ENCODE data around the gene NIPBL. TPM values are rescaled to one million over a fixed set of nuclear protein-coding genes. Genes with fewer than 3 reads are reported as not detected.
A peak's percentile ranks its signal among the peaks of the same experiment; 100 is the strongest.

Gene NIPBL
- total and polyA plus RNA-seq, 10 of the 15 experiments (the other 5 are each of a cell fraction or from before 2014, with no cell fraction given): 10.4 to 50.4 (median 20.2) TPM

DNA sequence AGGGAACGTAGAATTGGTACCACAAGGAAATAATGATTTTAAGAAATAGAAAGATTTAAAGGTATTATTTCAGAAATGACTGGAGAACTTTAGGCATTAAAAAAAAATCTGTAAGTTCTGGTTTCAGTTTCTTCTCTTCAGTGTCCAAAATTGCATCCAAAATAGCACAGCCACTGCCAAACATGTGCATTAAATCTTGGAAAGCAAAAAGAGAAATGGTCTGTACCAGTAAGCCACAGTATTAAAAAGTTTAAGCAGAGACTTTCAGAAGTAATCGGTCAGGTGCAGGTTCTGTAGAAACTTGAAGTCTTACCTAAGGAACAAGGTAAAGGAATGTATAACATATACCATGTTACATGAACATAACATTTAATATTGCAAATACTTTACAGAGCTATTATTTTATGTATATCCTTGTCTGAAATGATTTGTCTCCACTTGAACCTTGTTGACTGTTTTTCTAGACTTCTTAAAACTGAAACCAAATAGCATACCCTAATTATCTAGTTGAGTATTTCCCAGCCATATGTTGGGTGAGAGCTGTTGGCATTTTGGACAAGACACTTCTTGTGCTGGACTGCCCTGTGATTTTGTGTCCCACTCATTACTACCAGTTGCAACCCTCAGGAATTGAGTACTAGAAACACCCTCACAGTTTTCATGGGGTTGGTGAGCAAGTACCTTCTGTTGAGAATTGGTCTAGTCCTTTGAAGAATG lies 32.1 kb downstream of the NIPBL start:
- H3K4me2 ChIP-seq (ENCODE audit: control insufficient read depth, insufficient read depth): peak overlapping the region; percentile 84
- peak; percentile 69 for ATAC-seq
- FAIRE-seq: peak; percentile 31
- H3K36me3 ChIP-seq (ENCODE audit: control insufficient read depth in 2 of 2, insufficient read depth in 2 of 2, low read length in 1 of 2): no peaks in the 10 kb centered on the region
- no TSS peak for BruUV-seq (replicated peaks)
- WGBS (ENCODE audit: insufficient coverage, insufficient replicate concordance, low lambda C conversion rate, missing lambda C conversion rate): 56% methylated on average over 2 of the region's 2 CpGs
- no peak overlapping the region for H3K9ac ChIP-seq (ENCODE audit: control insufficient read depth, insufficient read depth, low read length)
- peaks cover 2% of the 10 kb centered on the region; the same call in 2 of the 3 replicates for H3K9me3 ChIP-seq (replicated peaks; ENCODE audit: control insufficient read depth, insufficient read depth, low read length)
- H3K27me3 ChIP-seq (replicated peaks in 1 of 2; ENCODE audit: control insufficient read depth in 2 of 2, insufficient read depth in 2 of 2, low read length in 1 of 2): no peaks in the 10 kb centered on the region
- peak overlapping the region; percentile 57; the same call in 1 of the 2 replicates for H3K27ac ChIP-seq (ENCODE audit: control insufficient read depth, insufficient read depth)
- no peaks in the 10 kb centered on the region for H4K20me1 ChIP-seq (ENCODE audit: control insufficient read depth, insufficient read depth)
- H3K79me2 ChIP-seq (ENCODE audit: control insufficient read depth, insufficient read depth, low read length): peaks cover 92% of the 10 kb centered on the region
- SMC1A ChIA-PET (ENCODE audit: uncharacterized antibody, unreplicated experiment): interaction anchor here (1.0 to 1.1 kb wide), 2 partner anchors 14 to 27 kb away, joined by 4 to 5 read pairs; no protein-coding TSS in a partner anchor
- POLR2A ChIA-PET: no interaction called here
- intact Hi-C loops (cut with micrococcal nuclease; ENCODE audit: unreplicated experiment) (no loop called here), in situ Hi-C loops (cut with MboI) (no loop called here)
- H3K4me3 ChIP-seq: no peak overlapping the region; the same call in 1 of the 2 replicates
- peaks cover 12% of the 10 kb centered on the region; the same call in 1 of the 2 replicates for H3K4me1 ChIP-seq (ENCODE audit: control insufficient read depth, insufficient read depth, low read length)
- no peak overlapping the region for H2AFZ ChIP-seq (ENCODE audit: control insufficient read depth, low read depth, low read length)
- RAD21 ChIA-PET (ENCODE audit: unreplicated experiment): interaction anchor here (0.7 to 1.0 kb wide), 2 partner anchors 16 to 212 kb away, joined by 3 to 4 read pairs; no protein-coding TSS in a partner anchor
- CTCF ChIA-PET: interaction anchor here (0.6 to 1.2 kb wide), 2 partner anchors 21 to 552 kb away, joined by 3 to 6 read pairs; no protein-coding TSS in a partner anchor
- DNase-seq (ENCODE audit: low read depth, low spot score): no peak
- TF ChIP-seq JUNB (IDR thresholded peaks at IDR 0.05) (0 out of 2 replicates have a peak, but pooled peaks have one; percentile 34), CHD1 (IDR thresholded peaks at IDR 0.05; ENCODE audit: low read depth, low read length) (no peak), DPF2 (IDR thresholded peaks at IDR 0.05) (no peak), SIN3A (IDR thresholded peaks at IDR 0.05; ENCODE audit: low read depth, low read length) (no peak), ZNF24 (IDR thresholded peaks at IDR 0.05) (peak; percentile 18; the same call in 1 of the 2 replicates), POLR2AphosphoS5 (IDR thresholded peaks at IDR 0.05; ENCODE audit: low read length) (no peak), WRNIP1 (IDR thresholded peaks at IDR 0.05; ENCODE audit: borderline replicate concordance, low read depth, low read length) (no peak), BCL11A (IDR thresholded peaks at IDR 0.05; ENCODE audit: low read depth, low read length) (no peak), YY1 (IDR thresholded peaks at IDR 0.05; ENCODE audit: low read depth, low read length) (no peak), ETV6 (conservative IDR thresholded peaks at IDR 0.05 in 1 of 2, IDR thresholded peaks at IDR 0.05 in 1 of 2; ENCODE audit: borderline replicate concordance in 1 of 2, low read depth in 1 of 2) (no peak), GATAD2B (conservative IDR thresholded peaks at IDR 0.05; ENCODE audit: low read depth) (no peak), SRF (IDR thresholded peaks at IDR 0.05; ENCODE audit: low read depth in 2 of 2, low read length in 2 of 2) (no peak), CHD2 (IDR thresholded peaks at IDR 0.05; ENCODE audit: borderline replicate concordance, low read depth, low read length) (no peak), ATF7 (IDR thresholded peaks at IDR 0.05; ENCODE audit: low read depth) (no peak), YBX1 (IDR thresholded peaks at IDR 0.05) (no peak)
- TF ChIP-seq, protein P1, sequence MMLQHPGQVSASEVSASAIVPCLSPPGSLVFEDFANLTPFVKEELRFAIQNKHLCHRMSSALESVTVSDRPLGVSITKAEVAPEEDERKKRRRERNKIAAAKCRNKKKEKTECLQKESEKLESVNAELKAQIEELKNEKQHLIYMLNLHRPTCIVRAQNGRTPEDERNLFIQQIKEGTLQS (IDR thresholded peaks at IDR 0.05; ENCODE audit: borderline replicate concordance, extremely low read depth, low read depth, low read length): no peak
- TF ChIP-seq, protein P2, sequence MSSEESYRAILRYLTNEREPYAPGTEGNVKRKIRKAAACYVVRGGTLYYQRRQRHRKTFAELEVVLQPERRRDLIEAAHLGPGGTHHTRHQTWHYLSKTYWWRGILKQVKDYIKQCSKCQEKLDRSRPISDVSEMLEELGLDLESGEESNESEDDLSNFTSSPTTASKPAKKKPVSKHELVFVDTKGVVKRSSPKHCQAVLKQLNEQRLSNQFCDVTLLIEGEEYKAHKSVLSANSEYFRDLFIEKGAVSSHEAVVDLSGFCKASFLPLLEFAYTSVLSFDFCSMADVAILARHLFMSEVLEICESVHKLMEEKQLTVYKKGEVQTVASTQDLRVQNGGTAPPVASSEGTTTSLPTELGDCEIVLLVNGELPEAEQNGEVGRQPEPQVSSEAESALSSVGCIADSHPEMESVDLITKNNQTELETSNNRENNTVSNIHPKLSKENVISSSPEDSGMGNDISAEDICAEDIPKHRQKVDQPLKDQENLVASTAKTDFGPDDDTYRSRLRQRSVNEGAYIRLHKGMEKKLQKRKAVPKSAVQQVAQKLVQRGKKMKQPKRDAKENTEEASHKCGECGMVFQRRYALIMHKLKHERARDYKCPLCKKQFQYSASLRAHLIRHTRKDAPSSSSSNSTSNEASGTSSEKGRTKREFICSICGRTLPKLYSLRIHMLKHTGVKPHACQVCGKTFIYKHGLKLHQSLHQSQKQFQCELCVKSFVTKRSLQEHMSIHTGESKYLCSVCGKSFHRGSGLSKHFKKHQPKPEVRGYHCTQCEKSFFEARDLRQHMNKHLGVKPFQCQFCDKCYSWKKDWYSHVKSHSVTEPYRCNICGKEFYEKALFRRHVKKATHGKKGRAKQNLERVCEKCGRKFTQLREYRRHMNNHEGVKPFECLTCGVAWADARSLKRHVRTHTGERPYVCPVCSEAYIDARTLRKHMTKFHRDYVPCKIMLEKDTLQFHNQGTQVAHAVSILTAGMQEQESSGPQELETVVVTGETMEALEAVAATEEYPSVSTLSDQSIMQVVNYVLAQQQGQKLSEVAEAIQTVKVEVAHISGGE (CRISPR knock-in tag; IDR thresholded peaks at IDR 0.05): no peak
- TF ChIP-seq, protein P3, sequence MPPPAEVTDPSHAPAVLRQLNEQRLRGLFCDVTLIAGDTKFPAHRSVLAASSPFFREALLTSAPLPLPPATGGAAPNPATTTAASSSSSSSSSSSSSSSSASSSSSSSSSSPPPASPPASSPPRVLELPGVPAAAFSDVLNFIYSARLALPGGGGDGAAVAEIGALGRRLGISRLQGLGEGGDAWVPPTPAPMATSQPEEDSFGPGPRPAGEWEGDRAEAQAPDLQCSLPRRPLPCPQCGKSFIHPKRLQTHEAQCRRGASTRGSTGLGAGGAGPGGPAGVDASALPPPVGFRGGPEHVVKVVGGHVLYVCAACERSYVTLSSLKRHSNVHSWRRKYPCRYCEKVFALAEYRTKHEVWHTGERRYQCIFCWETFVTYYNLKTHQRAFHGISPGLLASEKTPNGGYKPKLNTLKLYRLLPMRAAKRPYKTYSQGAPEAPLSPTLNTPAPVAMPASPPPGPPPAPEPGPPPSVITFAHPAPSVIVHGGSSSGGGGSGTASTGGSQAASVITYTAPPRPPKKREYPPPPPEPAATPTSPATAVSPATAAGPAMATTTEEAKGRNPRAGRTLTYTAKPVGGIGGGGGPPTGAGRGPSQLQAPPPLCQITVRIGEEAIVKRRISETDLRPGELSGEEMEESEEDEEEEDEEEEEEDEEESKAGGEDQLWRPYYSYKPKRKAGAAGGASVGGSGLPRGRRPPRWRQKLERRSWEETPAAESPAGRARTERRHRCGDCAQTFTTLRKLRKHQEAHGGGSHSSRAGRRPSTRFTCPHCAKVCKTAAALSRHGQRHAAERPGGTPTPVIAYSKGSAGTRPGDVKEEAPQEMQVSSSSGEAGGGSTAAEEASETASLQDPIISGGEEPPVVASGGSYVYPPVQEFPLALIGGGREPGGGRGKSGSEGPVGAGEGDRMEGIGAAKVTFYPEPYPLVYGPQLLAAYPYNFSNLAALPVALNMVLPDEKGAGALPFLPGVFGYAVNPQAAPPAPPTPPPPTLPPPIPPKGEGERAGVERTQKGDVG (CRISPR knock-in tag; IDR thresholded peaks at IDR 0.05): no peak
